Keratinocyte (primary cell): Measurements from ENCODE around the gene HSDL2. TPM values are rescaled to one million over a fixed set of nuclear protein-coding genes. Genes with fewer than 3 reads are reported as not detected.
"Not testable (repeated sequence)": the region's sequence is repeated elsewhere in the genome, so short reads cannot be mapped to it uniquely, and the experiment has no call there.

ENCODE experiments used
- DNase-seq: peaks from one replicate; pipeline ENCODE4 v3.0.0-alpha.2; 2011; ENCODE audit warnings: low read depth, missing footprints, low spot score
- FAIRE-seq: peaks from 2 replicates; lab custom pipeline; 2011; peaks lifted over from hg19 to GRCh38; lab: Jason Lieb, UNC
- H2AFZ ChIP-seq: 2 replicates; pipeline ENCODE4 v1.6.0; 2012; ENCODE audit warnings: low read length, control low read depth, inconsistent platforms; ENCODE audit not compliant: control insufficient read depth
- H3K27ac ChIP-seq: 2 replicates; pipeline ENCODE4 v1.5.1; 2011; ENCODE audit warnings: low read length; ENCODE audit not compliant: control insufficient read depth, insufficient read depth
- H3K27me3 ChIP-seq: 3 replicates; pipeline ENCODE4 v1.6.0; 2011; ENCODE audit warnings: low read length; ENCODE audit not compliant: control insufficient read depth, insufficient read depth; ENCODE audit errors: extremely low read depth
- H3K36me3 ChIP-seq, 2 experiments: 2 replicates in 1 of 2; 3 replicates in 1 of 2; pipeline ENCODE4 v1.5.1; 2011; ENCODE audit warnings: low read length in 2 of 2, mild to moderate bottlenecking in 1 of 2; ENCODE audit not compliant: control insufficient read depth in 2 of 2, insufficient read depth in 2 of 2; ENCODE audit errors: extremely low read depth in 1 of 2
- H3K4me1 ChIP-seq: 3 replicates; pipeline ENCODE4 v1.5.1; 2011; ENCODE audit warnings: low read length; ENCODE audit not compliant: control insufficient read depth, insufficient read depth; ENCODE audit errors: extremely low read depth
- H3K4me2 ChIP-seq: 3 replicates; pipeline ENCODE4 v1.6.0; 2011; ENCODE audit warnings: low read depth, low read length; ENCODE audit not compliant: control insufficient read depth, insufficient read depth; ENCODE audit errors: extremely low read depth
- H3K4me3 ChIP-seq, 3 experiments: fragments of 200-600 bp in 1 of 3; sonication (generic) in 1 of 3; 2 replicates in 2 of 3; 3 replicates in 1 of 3; pipeline ENCODE4 v1.5.1; 2011 to 2016; ENCODE audit warnings: low read length in 3 of 3, mild to moderate bottlenecking in 3 of 3, control low read depth in 2 of 3, inconsistent platforms in 1 of 3, low read depth in 1 of 3, mixed read lengths in 1 of 3, mixed run types in 1 of 3, moderate library complexity in 1 of 3; ENCODE audit not compliant: control insufficient read depth in 2 of 3, insufficient read depth in 2 of 3; ENCODE audit errors: extremely low read depth in 1 of 3
- H3K79me2 ChIP-seq: 2 replicates; pipeline ENCODE4 v1.6.0; 2012; ENCODE audit warnings: low read length; ENCODE audit not compliant: control insufficient read depth, insufficient read depth
- H3K9ac ChIP-seq: 3 replicates; pipeline ENCODE4 v1.6.0; 2011; ENCODE audit warnings: low read length; ENCODE audit not compliant: control insufficient read depth, insufficient read depth; ENCODE audit errors: extremely low read depth
- H3K9me1 ChIP-seq: 3 replicates; pipeline ENCODE4 v1.6.0; 2011; ENCODE audit warnings: low read length; ENCODE audit not compliant: control insufficient read depth, insufficient read depth; ENCODE audit errors: extremely low read depth
- H3K9me3 ChIP-seq: 2 replicates; pipeline ENCODE4 v1.5.1; 2012; ENCODE audit warnings: low read depth, low read length; ENCODE audit not compliant: control insufficient read depth
- H4K20me1 ChIP-seq: 3 replicates; pipeline ENCODE4 v1.6.0; 2011; ENCODE audit warnings: low read length; ENCODE audit not compliant: control insufficient read depth, insufficient read depth; ENCODE audit errors: extremely low read depth
- EZH2 ChIP-seq: IDR thresholded peaks from one replicate; pipeline ENCODE4 v1.6.1; 2012; ENCODE audit warnings: inconsistent platforms, mild to moderate bottlenecking, low read length, moderate library complexity
- dilution Hi-C: fragments of 300-500 bp; cut with MboI; formaldehyde crosslinking; loops from one replicate; pipeline ENCODE4 v1.7.0; 2020; ENCODE audit warnings: low sequenced_read_pairs; ENCODE audit not compliant: extremely low pct_ligation_motif_present
- polyA plus RNA-seq, 5 experiments: library from polyadenylated mRNA; depleted of rRNA in 3 of 5; stranded (reverse) in 3 of 5; stranded (forward) in 1 of 5; unstranded in 1 of 5; fragments of >200 nt; gene quantifications; 1 replicate in 1 of 5; 2 replicates in 3 of 5; 3 replicates in 1 of 5; pipeline versions ENCODE4 v1.2.1 to v1.2.3, GENCODE V29; 2011 to 2012; ENCODE audit warnings: missing spikeins in 2 of 5, low read depth in 1 of 5, low replicate concordance in 1 of 5
- TF ChIP-seq, protein P1 (sequence below), 3 experiments: IDR thresholded peaks in 1 of 3; conservative IDR thresholded peaks in 1 of 3; optimal IDR thresholded peaks in 1 of 3; 2 replicates in 2 of 3; 3 replicates in 1 of 3; pipeline versions ENCODE3 to v1.5.1; 2011; ENCODE audit warnings: low read length in 3 of 3, mild to moderate bottlenecking in 3 of 3, moderate library complexity in 2 of 3, control low read depth in 1 of 3, inconsistent platforms in 1 of 3; ENCODE audit not compliant: insufficient read depth in 2 of 3; ENCODE audit errors: extremely low read depth in 1 of 3

Gene HSDL2
- polyA plus RNA-seq, 1 donor (not counting 4 experiments of a cell fraction or from before 2014, with no cell fraction given), result 27.6 TPM

DNA sequence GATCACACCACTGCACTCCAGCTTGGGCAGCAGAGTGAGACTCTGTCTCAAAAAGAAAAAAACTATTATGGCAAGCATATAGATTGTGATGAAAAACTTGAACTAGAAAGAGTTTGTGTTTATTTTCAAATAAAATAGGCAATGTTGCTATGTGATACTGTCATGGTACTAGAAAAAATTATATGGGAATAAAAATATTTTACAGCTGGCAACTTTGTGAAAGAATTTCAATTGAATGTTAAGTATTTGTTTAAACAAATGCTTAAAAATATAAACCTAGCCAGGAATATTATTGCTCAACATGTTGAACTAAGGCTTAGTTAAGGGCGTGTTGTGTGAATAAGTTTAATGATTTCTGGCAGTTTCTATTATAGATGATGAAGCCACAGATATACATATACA lies 31.7 kb downstream of the HSDL2 start:
- FAIRE-seq, result no peak
- no peak for DNase-seq
- dilution Hi-C loops, result no loop called here
- Histone ChIP-seq H3K27ac (no peak overlapping the region), H3K27me3 (no peaks in the 10 kb centered on the region), H3K4me2 (no peak overlapping the region), H3K4me1 (peaks cover 11% of the 10 kb centered on the region), H3K36me3 (peaks cover 0 to 1% of the 10 kb centered on the region in 2 experiments), H2AFZ (no peak overlapping the region), H4K20me1 (no peaks in the 10 kb centered on the region), H3K4me3 (no peak overlapping the region), H3K9me3 (no peaks in the 10 kb centered on the region), H3K9me1 (no peaks in the 10 kb centered on the region), H3K9ac (no peak overlapping the region), H3K79me2 (no peaks in the 10 kb centered on the region)
- TF ChIP-seq, protein P1, sequence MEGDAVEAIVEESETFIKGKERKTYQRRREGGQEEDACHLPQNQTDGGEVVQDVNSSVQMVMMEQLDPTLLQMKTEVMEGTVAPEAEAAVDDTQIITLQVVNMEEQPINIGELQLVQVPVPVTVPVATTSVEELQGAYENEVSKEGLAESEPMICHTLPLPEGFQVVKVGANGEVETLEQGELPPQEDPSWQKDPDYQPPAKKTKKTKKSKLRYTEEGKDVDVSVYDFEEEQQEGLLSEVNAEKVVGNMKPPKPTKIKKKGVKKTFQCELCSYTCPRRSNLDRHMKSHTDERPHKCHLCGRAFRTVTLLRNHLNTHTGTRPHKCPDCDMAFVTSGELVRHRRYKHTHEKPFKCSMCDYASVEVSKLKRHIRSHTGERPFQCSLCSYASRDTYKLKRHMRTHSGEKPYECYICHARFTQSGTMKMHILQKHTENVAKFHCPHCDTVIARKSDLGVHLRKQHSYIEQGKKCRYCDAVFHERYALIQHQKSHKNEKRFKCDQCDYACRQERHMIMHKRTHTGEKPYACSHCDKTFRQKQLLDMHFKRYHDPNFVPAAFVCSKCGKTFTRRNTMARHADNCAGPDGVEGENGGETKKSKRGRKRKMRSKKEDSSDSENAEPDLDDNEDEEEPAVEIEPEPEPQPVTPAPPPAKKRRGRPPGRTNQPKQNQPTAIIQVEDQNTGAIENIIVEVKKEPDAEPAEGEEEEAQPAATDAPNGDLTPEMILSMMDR (optimal IDR thresholded peaks at IDR 0.05 in 1 of 3, IDR thresholded peaks at IDR 0.05 in 1 of 3, conservative IDR thresholded peaks at IDR 0.05 in 1 of 3; ENCODE audit: extremely low read depth in 1 of 3, insufficient read depth in 2 of 3, low read length in 3 of 3), result no peak
- TF ChIP-seq EZH2, result no peak

DNA sequence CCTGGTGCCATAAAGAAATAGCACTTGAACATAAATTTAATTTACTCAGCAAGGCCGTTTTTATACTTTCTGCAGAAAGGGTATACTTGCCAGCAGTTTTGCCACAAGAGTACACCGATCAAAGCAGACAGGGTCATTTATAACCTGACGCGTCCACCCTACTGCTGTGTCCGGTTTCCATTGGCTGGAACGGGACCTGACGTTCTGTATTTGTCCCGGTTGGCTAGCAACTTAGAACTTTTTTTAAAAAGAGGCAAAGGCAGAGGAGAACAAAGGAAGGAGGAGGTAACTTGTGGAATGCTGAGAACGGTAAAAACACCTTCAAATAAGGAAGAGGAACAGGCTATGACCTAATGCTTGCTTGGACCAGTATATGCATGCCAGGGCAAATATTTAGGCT lies 33.8 kb downstream of the HSDL2 start:
- H3K79me2 ChIP-seq, DNase-seq, H4K20me1 ChIP-seq, H3K9ac ChIP-seq, H3K36me3 ChIP-seq, H3K9me3 ChIP-seq, dilution Hi-C loops, H3K27me3 ChIP-seq, H3K4me3 ChIP-seq, H3K27ac ChIP-seq, H3K9me1 ChIP-seq: not testable (repeated sequence)
- Histone ChIP-seq H2AFZ (peak overlapping the region; percentile 39), H3K4me2 (peak overlapping the region; percentile 59), H3K4me1 (peaks cover 11% of the 10 kb centered on the region)
- peak; percentile 59 for FAIRE-seq

DNA sequence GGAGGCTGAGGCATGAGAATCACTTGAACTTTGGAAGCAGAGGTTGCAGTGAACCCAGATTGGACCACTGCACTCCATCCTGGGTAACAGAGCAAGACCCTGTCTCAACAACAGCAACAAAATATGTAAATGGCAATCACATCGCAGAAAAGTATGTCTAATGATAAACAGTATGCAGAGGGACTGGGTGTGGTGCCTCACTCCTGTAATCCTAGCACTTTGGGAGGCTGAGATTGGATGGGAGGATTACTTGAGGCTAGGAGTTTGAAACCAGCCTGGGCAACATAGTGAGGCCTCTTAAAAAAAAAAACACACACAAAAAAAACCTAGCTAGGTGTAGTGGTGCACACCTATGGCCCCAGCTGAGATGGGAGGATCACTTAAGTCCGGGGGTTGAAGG lies 40.3 kb downstream of the HSDL2 start:
- Histone ChIP-seq H3K27ac (no peak overlapping the region), H3K4me1 (no peaks in the 10 kb centered on the region), H3K4me3 (no peak overlapping the region), H3K36me3 (peaks cover 0 to 2% of the 10 kb centered on the region in 2 experiments), H4K20me1 (no peaks in the 10 kb centered on the region), H2AFZ (no peak overlapping the region), H3K9me3 (no peaks in the 10 kb centered on the region), H3K27me3 (no peaks in the 10 kb centered on the region), H3K4me2 (no peak overlapping the region), H3K9me1 (no peaks in the 10 kb centered on the region), H3K79me2 (no peaks in the 10 kb centered on the region), H3K9ac (no peak overlapping the region)
- FAIRE-seq (no peak), DNase-seq (no peak)
- no peak for TF ChIP-seq EZH2
- TF ChIP-seq, protein P1 (optimal IDR thresholded peaks at IDR 0.05 in 1 of 3, IDR thresholded peaks at IDR 0.05 in 1 of 3, conservative IDR thresholded peaks at IDR 0.05 in 1 of 3; ENCODE audit: extremely low read depth in 1 of 3, insufficient read depth in 2 of 3, low read length in 3 of 3), result no peak
- dilution Hi-C loops, result no loop called here
